Activated CD8-positive, alpha-beta memory T cell treated with anti-CD3 and anti-CD28 coated beads, Interleukin-2, amount 50 U/mL, for 1 hour (primary cell): ENCODE data around the gene NAXD.
"Not testable (repeated sequence)": the region's sequence is repeated elsewhere in the genome, so short reads cannot be mapped to it uniquely, and the experiment has no call there.

Experiments used
- DNase-seq: peaks from one replicate; pipeline ENCODE4 v3.0.0-alpha.2; 2020; ENCODE audit errors: extremely low read depth

NAXD gene

DNA sequence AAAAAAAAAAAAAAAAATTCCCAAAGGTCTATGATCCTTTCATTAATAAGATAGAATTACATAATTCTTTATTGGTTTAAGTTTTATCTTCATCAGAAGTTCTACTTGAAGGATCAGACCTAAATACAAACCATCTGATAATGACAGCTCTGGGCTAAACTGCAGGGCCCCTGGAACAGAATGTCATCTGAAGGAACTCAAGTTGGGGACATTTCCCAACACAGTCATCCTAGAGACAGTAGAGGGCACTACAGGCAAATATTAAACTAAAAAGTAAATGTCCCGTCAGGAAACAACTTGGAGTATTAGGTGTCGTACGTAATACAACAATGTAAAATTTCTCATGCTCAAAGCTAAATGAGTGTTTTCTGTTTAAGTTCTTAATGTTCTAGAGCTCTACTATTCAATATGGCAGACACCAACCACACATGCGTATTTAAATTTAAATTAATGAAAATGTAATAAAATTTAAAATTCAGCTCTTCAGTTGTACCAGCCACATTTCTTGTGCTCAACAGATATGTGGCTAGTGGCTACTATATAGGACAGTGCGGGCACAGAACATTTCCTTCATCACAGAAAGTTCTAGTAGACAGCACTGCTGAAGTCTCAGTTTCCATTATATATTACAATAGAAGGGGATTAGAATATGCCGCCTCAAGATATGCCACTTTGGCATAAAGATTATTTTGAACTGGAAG lies 21.8 kb upstream of the NAXD start:
- no peak for DNase-seq

- no peak for DNase-seq
Measured at GRCh38 chr13:110597041-110597689, 18.2 kb upstream of the NAXD start.

- DNase-seq, result no peak
Measured at GRCh38 chr13:110600261-110600819, 15.0 kb upstream of the NAXD start.

DNA sequence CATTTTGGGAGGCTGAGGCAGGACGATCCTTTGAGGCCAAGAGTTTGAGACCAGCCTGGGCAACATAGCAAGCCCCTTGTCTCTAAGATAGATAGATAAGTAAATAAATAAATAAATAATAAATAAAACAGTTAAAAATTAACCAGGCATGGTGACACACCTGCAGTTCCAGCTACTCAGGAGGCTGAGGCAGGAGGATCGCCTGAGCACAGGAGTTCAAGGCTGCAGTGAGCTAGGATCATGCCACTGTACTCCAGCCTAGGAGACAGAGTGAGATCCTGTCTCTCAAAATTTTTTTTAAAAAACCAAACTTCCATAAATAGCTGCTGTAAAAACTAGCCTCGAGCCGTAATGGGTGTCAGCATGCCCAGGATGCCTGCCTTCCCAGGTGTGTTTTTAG lies 14.4 kb upstream of the NAXD start:
- no peak for DNase-seq

DNA sequence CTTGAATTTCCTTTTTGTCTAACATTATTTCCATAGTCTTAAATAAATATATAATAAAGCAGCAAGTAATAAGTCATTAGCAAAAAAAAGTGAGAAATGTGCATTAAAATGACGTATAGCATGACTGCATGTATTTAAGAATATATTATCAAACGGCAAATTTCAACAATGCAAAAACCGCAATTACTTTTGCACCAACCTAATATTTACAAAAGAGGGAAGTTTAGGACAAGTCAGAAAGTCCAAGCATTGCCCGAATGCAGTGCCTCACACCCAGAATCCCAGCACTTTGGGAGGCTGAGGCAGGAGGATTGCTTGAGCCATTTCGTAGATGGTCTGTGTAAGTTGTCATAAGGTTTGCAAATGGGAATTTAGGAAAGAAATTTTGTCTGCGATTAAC lies 10.2 kb upstream of the NAXD start:
- no peak for DNase-seq

DNA sequence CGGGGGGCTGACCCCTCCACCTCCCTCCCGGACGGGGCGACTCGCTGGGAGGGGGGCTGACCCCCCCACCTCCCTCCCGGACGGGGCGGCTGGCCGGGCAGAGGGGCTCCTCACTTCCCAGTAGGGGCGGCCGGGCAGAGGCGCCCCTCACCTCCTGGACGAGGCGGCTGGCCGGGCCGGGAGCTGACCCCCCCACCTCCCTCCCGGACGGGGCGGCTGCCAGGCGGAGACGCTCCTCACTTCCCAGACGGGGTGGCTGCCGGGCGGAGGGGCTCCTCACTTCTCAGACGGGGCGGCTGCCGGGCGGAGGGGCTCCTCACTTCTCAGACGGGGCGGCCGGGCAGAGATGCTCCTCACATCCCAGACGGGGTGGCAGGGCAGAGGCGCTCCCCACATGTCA lies 9.1 kb upstream of the NAXD start:
- DNase-seq, result not testable (repeated sequence)

GRCh38 chr13:110607675-110608224 lies 7.6 kb upstream of the NAXD start:
- DNase-seq, result no peak

DNA sequence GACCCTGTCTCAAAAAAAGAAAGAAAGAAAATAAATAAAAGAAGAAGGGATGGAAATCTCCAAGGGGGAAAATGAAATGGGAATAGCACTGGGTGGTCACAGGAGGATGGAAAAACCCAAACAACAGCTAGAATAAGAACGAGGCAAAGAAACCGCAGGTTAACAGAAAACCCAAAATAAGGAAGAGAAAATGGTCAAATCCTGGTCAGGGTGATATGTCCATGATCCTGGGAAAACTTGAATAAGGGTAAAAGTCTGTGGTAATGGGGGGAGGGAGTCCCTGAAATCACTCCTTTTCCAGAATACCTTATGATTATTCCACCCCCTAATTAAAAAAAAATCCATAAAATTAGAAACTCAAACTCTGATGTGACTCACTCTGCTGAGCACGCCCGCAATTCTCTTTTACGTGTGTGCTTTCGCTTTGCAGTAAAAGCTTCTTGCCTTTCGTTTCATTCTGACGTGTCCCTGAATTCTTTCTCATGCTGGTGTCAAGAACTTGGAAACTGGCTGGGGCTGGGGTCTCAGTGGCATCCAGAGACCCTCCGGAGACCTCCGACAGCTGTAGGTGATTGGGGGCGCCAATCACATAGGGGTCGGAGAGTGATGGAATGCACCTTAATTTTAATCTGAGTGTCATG lies 4.3 kb upstream of the NAXD start:
- no peak for DNase-seq

DNA sequence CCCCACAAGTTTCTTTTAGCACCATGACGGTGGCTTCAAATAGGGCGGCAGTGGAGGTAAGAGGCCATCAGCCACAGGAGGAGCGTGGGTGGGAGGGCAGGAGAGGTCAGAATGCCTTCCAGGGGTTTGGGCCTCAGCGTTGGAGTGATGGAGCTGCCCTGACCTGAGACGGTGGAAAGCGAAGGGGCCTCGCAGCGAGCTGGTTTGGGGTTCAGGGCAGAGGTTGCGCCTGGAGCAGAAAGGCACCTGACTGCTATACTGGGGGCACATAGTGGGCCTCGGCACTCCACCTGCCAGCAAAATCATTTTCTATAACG lies 382 bp upstream of the NAXD start:
- DNase-seq, result no peak

- no peak for DNase-seq
Measured at GRCh38 chr13:110616103-110617101, 1.1 kb downstream of the NAXD start.

GRCh38 chr13:110617321-110618072 lies 2.2 kb downstream of the NAXD start:
- no peak for DNase-seq

- DNase-seq, result no peak
Measured at GRCh38 chr13:110618167-110618566, 2.8 kb downstream of the NAXD start.

GRCh38 chr13:110618780-110619179 lies 3.4 kb downstream of the NAXD start:
- no peak for DNase-seq

- DNase-seq, result no peak
Measured at GRCh38 chr13:110620596-110620995, 5.3 kb downstream of the NAXD start.

GRCh38 chr13:110624766-110625756 lies 9.7 kb downstream of the NAXD start:
- DNase-seq, result no peak

GRCh38 chr13:110625771-110626321 lies 10.5 kb downstream of the NAXD start:
- DNase-seq, result no peak

GRCh38 chr13:110626521-110626920 lies 11.2 kb downstream of the NAXD start:
- no peak for DNase-seq

DNA sequence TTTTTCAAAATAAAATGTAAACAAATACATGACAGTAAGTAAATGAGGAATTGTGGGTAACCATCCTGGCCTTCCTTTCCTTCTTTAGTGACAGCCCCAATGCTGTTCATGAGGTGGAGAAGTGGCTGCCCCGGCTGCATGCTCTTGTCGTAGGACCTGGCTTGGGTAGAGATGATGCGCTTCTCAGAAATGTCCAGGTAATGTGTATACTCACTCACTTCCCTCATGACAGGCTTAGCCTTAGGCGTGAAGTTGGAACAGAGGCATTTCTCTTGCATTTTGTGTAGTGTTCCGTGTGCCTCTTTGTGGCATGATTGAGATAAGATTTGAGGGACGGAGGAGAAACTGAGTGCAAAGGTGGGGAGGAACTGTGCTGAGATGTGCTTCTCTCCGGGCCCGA lies 12.0 kb downstream of the NAXD start:
- DNase-seq, result no peak
